Fibroblast of lung (primary cell): Measurements from ENCODE around the gene KRT76. TPM values are rescaled to one million over a fixed set of nuclear protein-coding genes. Genes with fewer than 3 reads are reported as not detected.

Experiments
- DNase-seq, 2 donors: peaks; one replicate each; pipeline versions ENCODE4 v3.0.0 to v3.0.0-alpha.2; 2010; ENCODE audit warnings: low read depth in 2 of 2
- H2AFZ ChIP-seq: 2 replicates; pipeline ENCODE4 v1.5.1; 2012; ENCODE audit warnings: low read length, control low read depth, inconsistent platforms
- H3K27ac ChIP-seq: 2 replicates; pipeline ENCODE4 v1.5.1; 2011; ENCODE audit warnings: low read length, control low read depth; ENCODE audit not compliant: insufficient read depth
- H3K27me3 ChIP-seq: 2 replicates; pipeline ENCODE4 v1.5.1; 2011; ENCODE audit warnings: mild to moderate bottlenecking, low read length; ENCODE audit not compliant: control insufficient read depth, insufficient read depth
- H3K36me3 ChIP-seq: 2 replicates; pipeline ENCODE4 v1.5.1; 2011; ENCODE audit warnings: low read length; ENCODE audit not compliant: control insufficient read depth, insufficient read depth
- H3K4me1 ChIP-seq: 2 replicates; pipeline ENCODE4 v1.5.1; 2011; ENCODE audit warnings: low read length; ENCODE audit not compliant: control insufficient read depth, insufficient read depth; ENCODE audit errors: extremely low read depth
- H3K4me2 ChIP-seq: 2 replicates; pipeline ENCODE4 v1.5.1; 2011; ENCODE audit warnings: low read length, control low read depth; ENCODE audit not compliant: insufficient read depth; ENCODE audit errors: extremely low read depth
- H3K4me3 ChIP-seq, 4 experiments: fragments of 200-600 bp in 1 of 4; sonication (generic) in 1 of 4; replicated peaks in 1 of 4; 2 replicates each; pipeline ENCODE4 v1.5.1; 2011 to 2016; ENCODE audit warnings: low read length in 4 of 4, low read depth in 3 of 4, mild to moderate bottlenecking in 3 of 4, control low read depth in 2 of 4, inconsistent platforms in 1 of 4, mixed read lengths in 1 of 4; ENCODE audit not compliant: insufficient read depth in 1 of 4; ENCODE audit errors: control extremely low read depth in 1 of 4
- H3K79me2 ChIP-seq: 2 replicates; pipeline ENCODE4 v1.5.1; 2012; ENCODE audit warnings: mild to moderate bottlenecking, low read length, inconsistent platforms; ENCODE audit not compliant: control insufficient read depth, insufficient read depth
- H3K9ac ChIP-seq: 2 replicates; pipeline ENCODE4 v1.5.1; 2011; ENCODE audit warnings: mild to moderate bottlenecking, low read length, control low read depth; ENCODE audit not compliant: insufficient read depth
- H3K9me3 ChIP-seq: 2 replicates; pipeline ENCODE4 v1.5.1; 2012; ENCODE audit warnings: low read depth, low read length; ENCODE audit not compliant: control insufficient read depth, insufficient read depth
- H4K20me1 ChIP-seq: 2 replicates; pipeline ENCODE4 v1.5.1; 2011; ENCODE audit warnings: low read length; ENCODE audit not compliant: control insufficient read depth, insufficient read depth; ENCODE audit errors: extremely low read depth
- EZH2 ChIP-seq: IDR thresholded peaks from 2 replicates; pipeline ENCODE4 v1.5.1; 2012; ENCODE audit warnings: low read length, control low read depth, mild to moderate bottlenecking; ENCODE audit errors: missing control alignments
- polyA plus RNA-seq, 2 donors: library from polyadenylated mRNA; depleted of rRNA in 1 of 2; stranded (reverse) in 1 of 2; unstranded in 1 of 2; fragments of >200 nt; gene quantifications; 2 replicates each; pipeline ENCODE4 v1.2.1, GENCODE V29; 2011 to 2012; ENCODE audit warnings: missing spikeins in 1 of 2
- total RNA-seq: library from RNA; depleted of rRNA; stranded (reverse); fragments of >200 nt; gene quantifications from 2 replicates; pipeline ENCODE4 v1.2.1, GENCODE V29; 2014
- TF ChIP-seq, protein P1 (sequence below), 2 donors: IDR thresholded peaks in 1 of 2; conservative IDR thresholded peaks in 1 of 2; 1 replicate in 1 of 2; 2 replicates in 1 of 2; pipeline ENCODE4 v1.5.1; 2011 to 2012; ENCODE audit warnings: low read length in 2 of 2, control low read depth in 1 of 2, inconsistent platforms in 1 of 2, low read depth in 1 of 2, mild to moderate bottlenecking in 1 of 2

The KRT76 gene
- total and polyA plus RNA-seq, 2 donors (not counting 1 experiment from before 2014, with no cell fraction given): not detected

DNA sequence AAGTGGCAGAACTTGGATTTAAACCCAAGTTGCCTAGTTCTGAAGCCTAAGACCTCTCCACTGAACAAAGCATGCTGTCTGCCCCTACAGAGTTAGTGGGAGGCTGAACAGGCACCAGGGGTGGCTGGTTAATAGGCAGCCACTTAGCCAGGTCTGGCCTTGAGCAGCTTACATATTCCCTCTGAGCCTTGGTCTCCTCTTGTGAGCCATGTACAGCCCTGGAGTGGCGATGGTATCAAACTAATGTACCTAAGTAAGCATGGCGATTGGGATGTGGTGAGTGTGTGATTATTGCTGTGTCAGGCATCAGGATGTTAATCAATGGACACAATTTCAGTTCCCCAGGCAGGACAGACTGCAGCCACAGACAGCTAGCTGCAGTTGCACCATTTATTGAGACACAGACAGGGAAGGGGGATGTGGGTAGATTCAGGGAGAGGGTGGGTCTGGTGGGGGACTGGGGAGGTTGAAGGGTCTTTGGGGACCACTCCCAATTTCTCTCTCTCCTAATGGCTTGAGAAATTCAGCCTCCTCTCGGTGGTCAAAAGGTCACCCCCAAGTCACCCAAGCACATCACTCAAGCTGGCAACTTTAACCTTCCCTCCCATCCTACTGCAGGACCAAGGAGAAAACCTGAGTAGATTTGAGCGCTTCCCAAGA is 44.1 kb upstream of the KRT76 start:
- no peak overlapping the region for H3K27ac ChIP-seq
- TF ChIP-seq, protein P1, sequence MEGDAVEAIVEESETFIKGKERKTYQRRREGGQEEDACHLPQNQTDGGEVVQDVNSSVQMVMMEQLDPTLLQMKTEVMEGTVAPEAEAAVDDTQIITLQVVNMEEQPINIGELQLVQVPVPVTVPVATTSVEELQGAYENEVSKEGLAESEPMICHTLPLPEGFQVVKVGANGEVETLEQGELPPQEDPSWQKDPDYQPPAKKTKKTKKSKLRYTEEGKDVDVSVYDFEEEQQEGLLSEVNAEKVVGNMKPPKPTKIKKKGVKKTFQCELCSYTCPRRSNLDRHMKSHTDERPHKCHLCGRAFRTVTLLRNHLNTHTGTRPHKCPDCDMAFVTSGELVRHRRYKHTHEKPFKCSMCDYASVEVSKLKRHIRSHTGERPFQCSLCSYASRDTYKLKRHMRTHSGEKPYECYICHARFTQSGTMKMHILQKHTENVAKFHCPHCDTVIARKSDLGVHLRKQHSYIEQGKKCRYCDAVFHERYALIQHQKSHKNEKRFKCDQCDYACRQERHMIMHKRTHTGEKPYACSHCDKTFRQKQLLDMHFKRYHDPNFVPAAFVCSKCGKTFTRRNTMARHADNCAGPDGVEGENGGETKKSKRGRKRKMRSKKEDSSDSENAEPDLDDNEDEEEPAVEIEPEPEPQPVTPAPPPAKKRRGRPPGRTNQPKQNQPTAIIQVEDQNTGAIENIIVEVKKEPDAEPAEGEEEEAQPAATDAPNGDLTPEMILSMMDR (conservative IDR thresholded peaks at IDR 0.05 in 1 of 2, IDR thresholded peaks at IDR 0.05 in 1 of 2; ENCODE audit: low read depth in 1 of 2, low read length in 2 of 2): no peak
- no peak for TF ChIP-seq EZH2
- H3K79me2 ChIP-seq: no peaks in the 10 kb centered on the region
- H4K20me1 ChIP-seq: no peaks in the 10 kb centered on the region
- H3K9ac ChIP-seq: no peak overlapping the region
- no peaks in the 10 kb centered on the region for H3K4me1 ChIP-seq
- no peak overlapping the region for H3K4me3 ChIP-seq
- no peak overlapping the region for H3K4me2 ChIP-seq
- no peaks in the 10 kb centered on the region for H3K9me3 ChIP-seq
- no peak overlapping the region for H2AFZ ChIP-seq
- no peaks in the 10 kb centered on the region for H3K27me3 ChIP-seq
- no peak for DNase-seq
- no peaks in the 10 kb centered on the region for H3K36me3 ChIP-seq

DNA sequence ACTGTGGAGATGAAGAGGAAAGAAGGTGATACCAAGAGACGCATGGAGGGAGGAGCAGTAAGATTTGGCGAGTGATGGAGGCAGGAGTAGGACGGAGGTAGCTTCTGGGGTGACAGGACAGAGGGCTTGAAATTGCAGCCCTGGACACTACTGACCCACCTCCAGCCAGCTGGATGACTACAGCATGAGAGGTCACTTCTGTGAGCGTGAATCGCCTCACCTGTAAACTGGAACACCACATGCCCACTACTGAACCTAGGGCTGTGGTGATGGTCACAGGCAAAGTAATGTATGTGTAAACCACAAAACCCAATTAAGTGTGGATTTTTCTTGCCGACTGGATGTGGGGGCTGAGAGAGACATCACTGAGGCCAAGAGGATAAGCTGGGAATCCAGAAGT is 43.4 kb upstream of the KRT76 start:
- no peak for TF ChIP-seq EZH2
- TF ChIP-seq, protein P1 (conservative IDR thresholded peaks at IDR 0.05 in 1 of 2, IDR thresholded peaks at IDR 0.05 in 1 of 2; ENCODE audit: low read depth in 1 of 2, low read length in 2 of 2): no peak
- Histone ChIP-seq H2AFZ (no peak overlapping the region), H3K9me3 (no peaks in the 10 kb centered on the region), H3K79me2 (no peaks in the 10 kb centered on the region), H4K20me1 (no peaks in the 10 kb centered on the region), H3K4me2 (no peak overlapping the region), H3K27me3 (no peaks in the 10 kb centered on the region), H3K27ac (no peak overlapping the region), H3K4me1 (no peaks in the 10 kb centered on the region), H3K36me3 (no peaks in the 10 kb centered on the region), H3K9ac (no peak overlapping the region), H3K4me3 (no peak overlapping the region)
- no peak for DNase-seq

GRCh38 chr12:52819731-52820510 is 42.8 kb upstream of the KRT76 start:
- no peak overlapping the region for H3K4me2 ChIP-seq
- H3K27me3 ChIP-seq: no peaks in the 10 kb centered on the region
- no peaks in the 10 kb centered on the region for H3K4me1 ChIP-seq
- no peak for DNase-seq
- no peaks in the 10 kb centered on the region for H3K79me2 ChIP-seq
- TF ChIP-seq, protein P1 (conservative IDR thresholded peaks at IDR 0.05 in 1 of 2, IDR thresholded peaks at IDR 0.05 in 1 of 2; ENCODE audit: low read depth in 1 of 2, low read length in 2 of 2): no peak
- TF ChIP-seq EZH2: no peak
- no peaks in the 10 kb centered on the region for H3K36me3 ChIP-seq
- no peaks in the 10 kb centered on the region for H4K20me1 ChIP-seq
- H3K27ac ChIP-seq: no peak overlapping the region
- no peaks in the 10 kb centered on the region for H3K9me3 ChIP-seq
- H2AFZ ChIP-seq: no peak overlapping the region
- no peak overlapping the region for H3K9ac ChIP-seq
- no peak overlapping the region for H3K4me3 ChIP-seq
